ENCODE data around the gene FTSJ3. TPM values are rescaled to one million over a fixed set of nuclear protein-coding genes. Genes with fewer than 3 reads are reported as not detected.

Gene FTSJ3
- total and polyA plus RNA-seq, 2 of the 13 experiments (the other 11 are each of a cell fraction or from before 2014, with no cell fraction given), result 26.0 to 64.2 TPM

DNA sequence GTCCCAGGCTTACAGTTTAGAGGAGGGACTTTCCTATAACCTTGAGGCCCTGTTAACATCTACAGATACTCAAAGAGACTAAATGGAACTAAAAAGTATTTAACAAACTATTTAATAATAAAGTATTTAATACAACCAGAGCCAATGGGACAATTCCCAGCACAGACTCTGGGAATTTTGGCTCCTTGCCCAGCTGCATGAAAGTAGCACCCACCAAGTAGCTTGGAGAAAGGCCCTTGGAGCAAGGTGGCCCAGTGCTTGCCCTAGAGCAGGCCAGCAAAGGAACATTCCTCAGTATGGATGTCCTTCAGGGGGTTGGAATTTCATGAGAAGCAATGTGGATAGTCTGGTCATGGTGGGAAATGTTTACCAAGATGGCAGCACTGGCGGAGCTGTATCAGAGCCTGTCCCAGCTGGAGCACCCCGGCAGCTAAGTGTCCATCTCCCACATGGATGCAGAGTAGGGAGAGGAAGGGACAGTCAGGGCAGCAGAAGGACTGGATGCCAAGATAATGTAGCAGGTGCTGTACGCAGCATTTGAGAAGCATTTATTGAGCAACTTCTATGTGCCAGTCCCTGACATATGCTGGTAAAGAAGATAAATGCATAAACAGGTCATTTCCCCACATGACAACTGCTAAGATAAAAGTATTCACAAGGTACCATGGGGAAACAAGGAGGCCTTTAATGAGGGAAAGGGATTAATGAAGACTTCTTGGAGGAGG, 20.2 kb upstream of the FTSJ3 start:
- in situ Hi-C loops (cut with HindIII; ENCODE audit: extremely low pct_ligation_motif_present, low pct_unique_long_range_greater_than_20kb), result loop anchor here (10.0 kb wide), 1 partner anchor 657 kb away; the partner anchor contains the start of genes CEP95 and DDX5

DNA sequence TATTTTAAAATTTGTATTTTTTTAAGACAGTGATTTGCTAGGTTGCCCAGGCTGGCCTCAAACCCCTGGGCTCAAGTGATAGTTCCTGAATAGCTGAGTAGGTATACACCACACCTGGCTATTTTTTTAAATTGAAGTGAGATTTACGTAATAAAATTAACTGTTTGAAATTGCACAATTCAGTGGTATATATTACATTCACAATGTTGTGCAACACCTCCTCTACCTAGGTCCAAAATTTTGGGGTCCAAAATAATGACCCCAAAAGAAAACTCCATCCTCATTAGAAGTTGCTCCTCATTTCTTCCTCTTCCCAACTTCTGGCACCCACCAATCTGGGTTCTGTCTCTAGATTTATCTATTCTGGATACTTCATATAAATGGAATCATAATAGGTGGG, 18.0 kb upstream of the FTSJ3 start:
- BruUV-seq (replicated peaks), result no TSS peak
- CTCF ChIA-PET (ENCODE audit: low intra/inter-chr PET ratio, low total read pairs), result no interaction called here
- H4K20me1 ChIP-seq (ENCODE audit: insufficient read depth, low read length), result peaks cover 3% of the 10 kb centered on the region; the same call in 1 of the 2 replicates
- DNase-seq (ENCODE audit: low spot score) (no peak), FAIRE-seq (no peak), ATAC-seq (no peak)
- no peaks in the 10 kb centered on the region for H3K36me3 ChIP-seq (replicated peaks in 1 of 2; ENCODE audit: control insufficient read depth in 1 of 2, insufficient read depth in 2 of 2, low read length in 2 of 2)
- H3K9ac ChIP-seq (ENCODE audit: insufficient read depth, low read depth, low read length), result no peak overlapping the region
- no peak overlapping the region for H2AFZ ChIP-seq (ENCODE audit: low read length)
- no peaks in the 10 kb centered on the region; a peak in 1 of 5 replicates for H3K27me3 ChIP-seq (ENCODE audit: control insufficient read depth in 1 of 2, insufficient read depth in 2 of 2, low read length in 2 of 2)
- H3K4me1 ChIP-seq (ENCODE audit: insufficient read depth, low read length), result peaks cover 23% of the 10 kb centered on the region
- WGBS (ENCODE audit: low lambda C conversion rate), result 15% methylated on average over 1 of the region's 1 CpG
- no peaks in the 10 kb centered on the region for H3K9me3 ChIP-seq (ENCODE audit: low read length)
- H3K79me2 ChIP-seq (ENCODE audit: insufficient read depth, low read length), result peaks cover 16% of the 10 kb centered on the region
- no peak overlapping the region for H3K27ac ChIP-seq (ENCODE audit: extremely low read length, insufficient read depth, low read length)
- intact Hi-C loops (cut with micrococcal nuclease; ENCODE audit: unreplicated experiment) (no loop called here), in situ Hi-C loops (cut with HindIII; ENCODE audit: extremely low pct_ligation_motif_present, low pct_unique_long_range_greater_than_20kb) (loop anchor here (10.0 kb wide), 1 partner anchor 659 kb away; the partner anchor contains the start of genes CEP95 and DDX5)
- H3K4me2 ChIP-seq (ENCODE audit: low read depth, low read length), result no peak overlapping the region
- POLR2A ChIA-PET, result no interaction called here
- TF ChIP-seq, protein P1, sequence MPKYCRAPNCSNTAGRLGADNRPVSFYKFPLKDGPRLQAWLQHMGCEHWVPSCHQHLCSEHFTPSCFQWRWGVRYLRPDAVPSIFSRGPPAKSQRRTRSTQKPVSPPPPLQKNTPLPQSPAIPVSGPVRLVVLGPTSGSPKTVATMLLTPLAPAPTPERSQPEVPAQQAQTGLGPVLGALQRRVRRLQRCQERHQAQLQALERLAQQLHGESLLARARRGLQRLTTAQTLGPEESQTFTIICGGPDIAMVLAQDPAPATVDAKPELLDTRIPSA (CRISPR knock-in tag; IDR thresholded peaks at IDR 0.05; ENCODE audit: borderline replicate concordance), result no peak
- TF ChIP-seq CEBPB (IDR thresholded peaks at IDR 0.05; ENCODE audit: borderline replicate concordance, low read depth, low read length) (peak; percentile 79), PHF21A (CRISPR knock-in tag; IDR thresholded peaks at IDR 0.05) (no peak)
- no peak overlapping the region for H3K4me3 ChIP-seq (replicated peaks in 1 of 3; ENCODE audit: insufficient read depth in 1 of 3, low read depth in 2 of 3, low read length in 3 of 3)

More for the DNA sequence above, 20.2 kb upstream of the FTSJ3 start:
- DNase-seq (ENCODE audit: low spot score) (no peak), FAIRE-seq (no peak), ATAC-seq (no peak)
- H3K27me3 ChIP-seq (ENCODE audit: control insufficient read depth in 1 of 2, insufficient read depth in 2 of 2, low read length in 2 of 2), result no peaks in the 10 kb centered on the region; a peak in 1 of 5 replicates
- H3K4me2 ChIP-seq (ENCODE audit: low read depth, low read length), result no peak overlapping the region
- TF ChIP-seq NCOA1 (CRISPR knock-in tag; IDR thresholded peaks at IDR 0.05), result no peak
- TF ChIP-seq ZNF136 (CRISPR knock-in tag; IDR thresholded peaks at IDR 0.05; ENCODE audit: low read depth), result no peak
- no peak for TF ChIP-seq ZNF530 (CRISPR knock-in tag; IDR thresholded peaks at IDR 0.05; ENCODE audit: low read depth)
- no peak for TF ChIP-seq RBM39 (IDR thresholded peaks at IDR 0.05; ENCODE audit: low read depth, low read length, poor library complexity, severe bottlenecking)
- TF ChIP-seq U2AF1 (optimal IDR thresholded peaks at IDR 0.05; ENCODE audit: low read depth, low read length), result no peak
- TF ChIP-seq HMG20B (CRISPR knock-in tag; conservative IDR thresholded peaks at IDR 0.05), result no peak
- no peak for TF ChIP-seq ZNF101 (CRISPR knock-in tag; IDR thresholded peaks at IDR 0.05; ENCODE audit: borderline replicate concordance, low read depth)
- no peak for TF ChIP-seq ZBTB38 (CRISPR knock-in tag; IDR thresholded peaks at IDR 0.05)
- no peak for TF ChIP-seq ZSCAN30 (CRISPR knock-in tag; IDR thresholded peaks at IDR 0.05)
- no peak overlapping the region for H3K27ac ChIP-seq (ENCODE audit: extremely low read length, insufficient read depth, low read length)
- intact Hi-C loops (cut with micrococcal nuclease; ENCODE audit: unreplicated experiment), result no loop called here
- 76% methylated on average over 3 of the region's 3 CpGs for WGBS (ENCODE audit: low lambda C conversion rate)
- POLR2A ChIA-PET, result no interaction called here
- no peak overlapping the region for H3K9ac ChIP-seq (ENCODE audit: insufficient read depth, low read depth, low read length)
- H3K9me3 ChIP-seq (ENCODE audit: low read length), result no peaks in the 10 kb centered on the region
- H3K36me3 ChIP-seq (replicated peaks in 1 of 2; ENCODE audit: control insufficient read depth in 1 of 2, insufficient read depth in 2 of 2, low read length in 2 of 2), result no peaks in the 10 kb centered on the region
- no peak overlapping the region for H3K4me3 ChIP-seq (replicated peaks in 1 of 3; ENCODE audit: insufficient read depth in 1 of 3, low read depth in 2 of 3, low read length in 3 of 3)
- H3K79me2 ChIP-seq (ENCODE audit: insufficient read depth, low read length), result no peaks in the 10 kb centered on the region
- H2AFZ ChIP-seq (ENCODE audit: low read length), result no peak overlapping the region
- H3K4me1 ChIP-seq (ENCODE audit: insufficient read depth, low read length), result peaks cover 30% of the 10 kb centered on the region
- H4K20me1 ChIP-seq (ENCODE audit: insufficient read depth, low read length), result no peaks in the 10 kb centered on the region
- CTCF ChIA-PET (ENCODE audit: low intra/inter-chr PET ratio, low total read pairs), result no interaction called here
- BruUV-seq (replicated peaks), result no TSS peak

Data from HepG2 (cell line).